22Rv1 (cell line): ENCODE results near the gene KIZ.

Experiments used
- H3K27ac ChIP-seq: fragments of 450-650 bp; 2 replicates; pipeline ENCODE4 v1.5.1; 2017
- ZFX ChIP-seq: fragments of 450-650 bp; IDR thresholded peaks from 2 replicates; pipeline ENCODE4 v1.6.1; 2017; ENCODE audit warnings: antibody characterized with exemption, borderline replicate concordance
- TF ChIP-seq, protein P1 (sequence below): fragments of 450-650 bp; IDR thresholded peaks from 2 replicates; pipeline ENCODE4 v1.5.1; 2017; ENCODE audit warnings: mild to moderate bottlenecking

The KIZ gene

DNA sequence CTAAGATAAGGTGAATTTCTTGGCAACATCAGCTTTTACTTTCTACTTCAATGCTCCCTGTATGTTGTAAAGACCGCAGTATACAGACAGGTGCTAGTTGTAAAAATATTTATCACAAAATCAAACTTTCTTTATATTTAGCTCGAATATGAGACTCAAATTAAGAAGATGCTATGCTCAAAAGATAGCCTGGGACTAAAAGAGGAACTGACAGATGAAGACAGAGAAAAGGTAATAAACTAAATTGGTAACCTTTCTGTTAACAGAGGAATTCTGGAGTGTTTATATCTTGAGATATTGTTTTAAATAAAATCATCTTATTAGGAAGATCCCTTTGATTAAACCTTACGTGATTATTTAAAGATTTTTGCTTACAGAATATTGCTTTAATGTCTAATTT, 19.5 kb downstream of the KIZ start:
- H3K27ac ChIP-seq: no peak overlapping the region
- TF ChIP-seq, protein P1, sequence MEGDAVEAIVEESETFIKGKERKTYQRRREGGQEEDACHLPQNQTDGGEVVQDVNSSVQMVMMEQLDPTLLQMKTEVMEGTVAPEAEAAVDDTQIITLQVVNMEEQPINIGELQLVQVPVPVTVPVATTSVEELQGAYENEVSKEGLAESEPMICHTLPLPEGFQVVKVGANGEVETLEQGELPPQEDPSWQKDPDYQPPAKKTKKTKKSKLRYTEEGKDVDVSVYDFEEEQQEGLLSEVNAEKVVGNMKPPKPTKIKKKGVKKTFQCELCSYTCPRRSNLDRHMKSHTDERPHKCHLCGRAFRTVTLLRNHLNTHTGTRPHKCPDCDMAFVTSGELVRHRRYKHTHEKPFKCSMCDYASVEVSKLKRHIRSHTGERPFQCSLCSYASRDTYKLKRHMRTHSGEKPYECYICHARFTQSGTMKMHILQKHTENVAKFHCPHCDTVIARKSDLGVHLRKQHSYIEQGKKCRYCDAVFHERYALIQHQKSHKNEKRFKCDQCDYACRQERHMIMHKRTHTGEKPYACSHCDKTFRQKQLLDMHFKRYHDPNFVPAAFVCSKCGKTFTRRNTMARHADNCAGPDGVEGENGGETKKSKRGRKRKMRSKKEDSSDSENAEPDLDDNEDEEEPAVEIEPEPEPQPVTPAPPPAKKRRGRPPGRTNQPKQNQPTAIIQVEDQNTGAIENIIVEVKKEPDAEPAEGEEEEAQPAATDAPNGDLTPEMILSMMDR: no peak
- no peak for TF ChIP-seq ZFX

DNA sequence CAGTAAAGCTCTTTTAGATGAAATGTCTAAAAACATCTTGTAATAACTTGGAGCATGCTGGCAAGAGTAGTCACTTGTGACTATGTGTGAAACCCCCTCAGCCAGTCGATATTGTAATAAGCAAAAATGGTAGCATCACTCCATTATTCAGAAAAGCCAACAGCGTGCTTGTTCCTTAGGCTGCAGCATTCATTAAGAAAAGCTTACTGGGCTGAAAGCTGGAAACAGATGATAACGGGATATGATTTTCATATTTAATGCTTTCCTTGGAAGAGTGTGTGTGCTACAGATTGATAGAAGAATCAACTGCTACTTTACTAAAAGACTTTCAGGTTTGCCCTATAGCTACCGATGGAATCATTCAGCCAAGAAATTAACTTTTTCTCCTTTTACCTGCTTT, 20.3 kb downstream of the KIZ start:
- TF ChIP-seq, protein P1: no peak
- TF ChIP-seq ZFX: no peak
- H3K27ac ChIP-seq: no peak overlapping the region

DNA sequence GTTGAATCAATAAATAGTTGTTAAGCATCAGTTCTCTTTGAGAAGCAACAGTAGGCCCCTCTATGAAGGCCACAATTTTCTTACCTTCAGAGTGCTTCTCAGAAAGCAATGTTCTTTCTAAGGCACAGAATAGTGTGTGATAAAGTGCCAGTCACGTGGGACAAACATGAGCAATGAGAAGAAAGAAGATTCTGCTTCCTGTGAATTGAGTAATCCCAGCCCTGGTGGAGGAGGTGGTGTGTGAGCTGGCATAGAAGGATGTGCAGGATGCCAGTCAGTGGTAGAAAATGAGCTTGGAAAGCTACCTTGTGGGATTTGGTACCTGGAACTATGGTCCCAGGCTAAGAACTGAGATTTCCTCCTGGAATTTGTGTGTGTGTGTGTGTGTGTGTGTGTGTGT, 21.7 kb downstream of the KIZ start:
- no peak overlapping the region for H3K27ac ChIP-seq
- TF ChIP-seq ZFX: no peak
- TF ChIP-seq, protein P1: no peak

DNA sequence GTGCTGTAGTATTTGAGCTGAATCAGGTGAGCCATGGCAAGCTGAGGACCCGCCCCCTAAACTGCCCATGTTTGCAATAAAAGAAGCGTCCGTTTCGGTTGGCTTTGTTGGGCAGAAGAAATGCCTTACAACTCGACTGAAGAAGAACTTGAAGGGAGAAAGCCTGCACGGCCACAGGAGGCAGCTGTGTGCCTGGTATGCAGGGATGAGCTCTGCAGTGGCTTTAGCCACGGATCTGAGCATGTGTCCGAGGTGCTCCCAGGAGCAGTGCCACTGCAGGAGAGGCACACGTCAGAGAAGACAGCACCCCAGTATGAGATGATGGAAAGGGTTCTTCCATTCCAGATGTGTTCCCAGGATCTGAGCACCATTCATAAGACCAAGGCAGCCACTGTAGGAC, 23.5 kb downstream of the KIZ start:
- TF ChIP-seq, protein P1: no peak
- TF ChIP-seq ZFX: no peak
- no peak overlapping the region for H3K27ac ChIP-seq

DNA sequence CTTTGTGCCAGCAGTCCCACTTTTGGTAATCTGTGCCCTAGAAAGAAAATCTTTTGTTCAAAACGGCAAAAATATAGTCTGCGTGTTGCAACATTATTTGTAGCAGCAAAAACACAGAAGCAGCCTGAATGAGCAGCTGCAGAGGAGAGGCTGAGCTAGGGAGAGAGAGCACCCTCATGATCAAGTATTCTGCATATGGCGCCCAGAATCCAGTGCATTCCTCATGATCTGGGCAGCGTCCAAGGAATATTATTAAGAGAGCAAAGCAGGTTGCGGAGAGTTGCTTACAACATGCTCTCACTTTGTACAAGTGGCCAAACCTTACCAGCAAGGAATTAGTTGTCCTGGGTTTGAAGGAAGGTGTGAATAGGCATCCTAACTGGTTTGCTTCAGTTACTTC, 25.9 kb downstream of the KIZ start:
- no peak overlapping the region for H3K27ac ChIP-seq
- TF ChIP-seq, protein P1: no peak
- TF ChIP-seq ZFX: no peak

DNA sequence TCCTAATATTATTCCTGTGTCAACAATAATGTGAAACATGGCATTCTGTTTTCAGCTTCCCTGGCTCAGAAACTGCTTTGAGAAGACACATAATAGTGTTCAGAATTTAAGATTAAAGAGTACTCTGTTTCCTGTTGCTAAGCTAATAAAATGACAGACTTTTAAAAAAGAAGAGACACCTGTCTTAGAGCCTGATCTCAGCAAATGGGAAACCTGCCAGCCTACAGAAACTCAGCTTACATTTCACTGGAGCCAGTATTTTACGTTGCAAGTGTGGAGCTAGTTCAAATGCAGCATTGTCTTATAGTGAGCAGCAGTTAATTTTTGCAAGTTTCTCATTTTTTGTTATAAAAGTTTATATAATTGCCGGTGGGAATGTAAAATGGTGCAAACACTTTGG, 28.8 kb downstream of the KIZ start:
- H3K27ac ChIP-seq: no peak overlapping the region
- TF ChIP-seq, protein P1: no peak
- no peak for TF ChIP-seq ZFX

DNA sequence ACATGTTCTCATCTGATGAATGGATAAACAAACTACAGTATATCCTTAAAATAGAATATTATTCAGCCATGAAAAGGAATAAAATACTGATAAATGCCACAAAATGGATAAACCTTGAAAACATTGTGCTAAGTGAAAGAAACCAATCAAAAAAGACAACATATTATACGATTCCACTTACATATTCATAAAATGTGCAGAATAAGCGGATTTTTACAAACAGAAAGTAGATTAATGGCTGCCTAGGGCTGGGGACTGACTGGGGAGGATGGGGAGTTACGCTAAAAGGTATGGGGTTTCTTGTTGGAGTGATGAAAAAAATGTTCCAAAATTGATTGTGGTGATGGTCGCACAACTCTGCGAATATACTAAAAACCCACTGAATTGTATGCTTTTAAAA, 29.4 kb downstream of the KIZ start:
- no peak overlapping the region for H3K27ac ChIP-seq
- TF ChIP-seq, protein P1: no peak
- TF ChIP-seq ZFX: no peak
